ENCODE measurements around the gene DDX3X.

DNA sequence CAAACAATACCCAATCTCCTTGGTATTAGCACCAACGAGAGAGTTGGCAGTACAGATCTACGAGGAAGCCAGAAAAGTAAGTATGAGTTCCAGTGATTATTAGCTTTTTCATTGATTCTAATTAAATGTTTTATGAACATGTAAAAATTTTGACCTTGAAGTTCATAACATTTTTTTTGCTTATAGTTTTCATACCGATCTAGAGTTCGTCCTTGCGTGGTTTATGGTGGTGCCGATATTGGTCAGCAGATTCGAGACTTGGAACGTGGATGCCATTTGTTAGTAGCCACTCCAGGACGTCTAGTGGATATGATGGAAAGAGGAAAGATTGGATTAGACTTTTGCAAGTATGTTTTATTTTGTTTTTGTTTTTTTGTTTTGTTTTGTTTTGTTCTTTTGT, 10.1 kb downstream of the DDX3X start:
- no peak for TF ChIP-seq POLR2A (IDR thresholded peaks at IDR 0.05)
- TF ChIP-seq, protein P1, sequence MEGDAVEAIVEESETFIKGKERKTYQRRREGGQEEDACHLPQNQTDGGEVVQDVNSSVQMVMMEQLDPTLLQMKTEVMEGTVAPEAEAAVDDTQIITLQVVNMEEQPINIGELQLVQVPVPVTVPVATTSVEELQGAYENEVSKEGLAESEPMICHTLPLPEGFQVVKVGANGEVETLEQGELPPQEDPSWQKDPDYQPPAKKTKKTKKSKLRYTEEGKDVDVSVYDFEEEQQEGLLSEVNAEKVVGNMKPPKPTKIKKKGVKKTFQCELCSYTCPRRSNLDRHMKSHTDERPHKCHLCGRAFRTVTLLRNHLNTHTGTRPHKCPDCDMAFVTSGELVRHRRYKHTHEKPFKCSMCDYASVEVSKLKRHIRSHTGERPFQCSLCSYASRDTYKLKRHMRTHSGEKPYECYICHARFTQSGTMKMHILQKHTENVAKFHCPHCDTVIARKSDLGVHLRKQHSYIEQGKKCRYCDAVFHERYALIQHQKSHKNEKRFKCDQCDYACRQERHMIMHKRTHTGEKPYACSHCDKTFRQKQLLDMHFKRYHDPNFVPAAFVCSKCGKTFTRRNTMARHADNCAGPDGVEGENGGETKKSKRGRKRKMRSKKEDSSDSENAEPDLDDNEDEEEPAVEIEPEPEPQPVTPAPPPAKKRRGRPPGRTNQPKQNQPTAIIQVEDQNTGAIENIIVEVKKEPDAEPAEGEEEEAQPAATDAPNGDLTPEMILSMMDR (IDR thresholded peaks at IDR 0.05): no peak

Measured in testis (tissue), 2 donors.